ENCODE results near the gene LARP1.
A peak's percentile ranks its signal among the peaks of the same experiment; 100 is the strongest.

Gene LARP1

DNA sequence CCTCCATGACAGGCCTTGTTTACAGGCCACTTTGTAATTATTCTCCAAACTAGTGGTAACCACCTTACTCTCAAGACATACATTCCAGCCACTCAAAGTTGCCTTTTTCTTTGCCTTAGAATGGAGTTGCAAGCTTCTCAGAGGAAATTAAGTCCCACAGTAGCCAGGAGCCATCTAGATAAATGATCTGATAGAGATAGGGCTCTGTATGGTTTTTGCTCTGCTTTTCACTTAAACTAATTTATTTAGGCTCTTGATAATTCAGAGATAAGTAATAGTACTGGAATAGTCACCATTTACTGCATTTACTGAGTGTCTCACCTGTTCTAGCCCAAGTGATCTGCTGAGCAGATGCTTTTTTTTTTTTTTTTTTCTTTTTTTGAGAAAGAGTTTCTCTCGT is 7.5 kb downstream of the LARP1 start:
- DNase-seq = no peak

DNA sequence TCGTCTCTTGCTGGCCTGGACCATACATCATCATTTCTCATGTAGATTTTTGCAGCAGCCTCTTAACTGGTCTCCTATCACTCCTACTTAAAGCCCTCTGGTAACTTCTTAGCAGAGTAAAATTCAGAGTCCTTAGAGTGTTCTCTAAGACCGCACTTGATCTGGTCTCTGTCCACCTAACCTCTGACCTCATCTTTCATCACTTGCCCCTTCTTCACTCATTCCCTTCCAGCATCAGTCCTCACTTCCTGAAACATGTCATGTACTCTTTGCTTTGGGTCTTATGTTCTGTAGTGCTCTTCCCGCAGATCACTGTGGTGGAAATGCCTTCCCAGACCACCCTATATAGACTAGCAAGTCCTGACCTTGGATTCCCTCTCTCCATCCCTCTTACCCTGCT is 9.8 kb downstream of the LARP1 start:
- DNase-seq = no peak

DNA sequence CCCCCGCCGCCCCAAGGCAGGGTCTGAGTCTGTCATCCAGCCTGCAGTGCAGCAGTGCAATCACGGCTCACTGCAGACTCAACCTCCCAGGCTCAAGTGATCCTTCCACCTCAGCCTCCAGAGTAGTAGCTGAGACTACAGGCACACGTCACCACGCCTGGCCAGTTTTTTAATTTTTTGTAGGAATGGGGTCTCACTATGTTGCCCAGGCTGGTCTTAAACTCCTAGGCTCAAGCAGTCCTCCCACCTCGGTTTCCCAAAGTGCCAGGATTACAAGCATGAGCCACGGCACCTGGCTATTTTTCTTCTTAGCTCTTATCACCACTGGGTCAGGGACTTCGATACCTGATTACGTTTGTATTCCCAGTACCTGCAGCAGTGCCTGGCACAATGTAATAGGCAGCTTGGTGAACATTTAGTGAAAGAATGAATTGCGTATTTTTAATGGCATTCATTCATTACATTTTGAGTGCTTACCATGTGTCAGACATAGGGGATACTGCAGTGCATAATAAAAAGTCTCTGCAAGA is 10.3 kb downstream of the LARP1 start:
- no peak for DNase-seq

DNA sequence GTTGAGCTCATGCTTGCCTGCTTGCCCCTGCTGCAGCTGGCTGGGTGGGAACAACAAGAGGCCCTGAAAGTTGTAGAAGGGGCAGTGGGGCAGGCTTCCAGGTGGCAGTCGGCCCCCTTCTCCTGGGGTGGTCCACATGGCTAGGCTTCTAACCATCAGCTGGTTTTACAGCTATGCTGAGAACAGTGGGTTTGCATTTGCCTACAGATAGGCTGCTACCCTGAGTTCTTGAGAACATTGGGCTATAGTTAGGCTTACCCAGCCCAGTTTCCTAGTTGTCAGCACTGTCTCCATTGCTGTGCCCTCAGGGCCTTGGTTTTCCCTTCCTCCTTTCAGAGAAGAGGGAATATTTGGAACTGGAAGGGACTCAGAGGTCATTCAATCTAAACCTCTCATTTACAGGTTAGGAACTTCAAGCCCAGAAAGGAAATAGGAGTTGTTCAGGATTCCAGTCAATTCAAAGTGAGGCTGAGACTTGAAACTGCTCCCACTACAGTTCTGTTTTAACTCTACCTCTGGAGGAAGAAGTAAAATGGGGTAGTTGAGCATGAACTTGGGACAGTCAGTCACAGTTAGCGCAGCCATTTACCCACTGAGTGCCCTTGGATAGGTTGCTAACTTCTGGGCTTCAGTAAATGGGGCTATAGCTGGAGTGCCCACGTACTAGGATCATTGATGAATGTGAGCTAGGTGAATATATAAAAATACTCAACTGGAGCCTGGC is 11.5 kb downstream of the LARP1 start:
- no peak for DNase-seq

DNA sequence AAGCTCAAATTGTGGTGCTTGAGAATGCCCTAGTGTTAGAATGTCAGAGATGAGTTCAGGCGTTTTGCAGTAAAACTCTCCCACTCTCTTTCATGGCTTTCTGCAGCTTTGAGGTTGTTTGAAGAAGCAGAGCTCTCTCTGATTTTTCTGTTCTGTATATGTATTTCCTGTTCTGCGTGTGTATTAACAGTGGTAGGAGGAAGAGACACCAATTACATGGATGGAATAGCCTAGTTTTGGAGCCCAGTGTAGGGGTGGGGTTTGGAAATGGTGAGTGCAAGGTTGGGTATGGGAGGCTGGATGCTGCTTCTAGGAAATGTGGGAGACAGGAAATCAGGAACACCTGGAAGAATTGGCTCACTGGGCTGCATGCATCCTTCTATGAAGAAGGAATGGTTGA is 12.4 kb downstream of the LARP1 start:
- DNase-seq = no peak

DNA sequence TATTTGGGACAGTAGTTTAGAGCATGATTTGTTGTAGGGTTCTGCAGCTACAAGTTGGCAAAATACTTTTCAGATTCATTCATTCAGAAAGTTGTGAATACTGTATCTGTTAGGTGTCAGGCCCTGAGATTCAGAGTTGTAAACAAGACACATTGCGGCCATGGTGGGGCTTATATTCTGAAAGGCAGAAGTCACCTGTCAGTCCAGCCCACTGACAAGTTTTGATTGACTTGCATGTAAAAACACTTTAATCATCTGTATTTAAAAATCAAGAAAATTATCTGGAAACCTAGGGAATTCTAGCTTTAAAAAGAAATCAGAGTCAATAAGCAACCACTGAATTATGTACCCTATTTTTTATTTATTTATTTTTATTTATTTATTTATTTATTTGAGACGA is 13.0 kb downstream of the LARP1 start:
- no peak for DNase-seq

DNA sequence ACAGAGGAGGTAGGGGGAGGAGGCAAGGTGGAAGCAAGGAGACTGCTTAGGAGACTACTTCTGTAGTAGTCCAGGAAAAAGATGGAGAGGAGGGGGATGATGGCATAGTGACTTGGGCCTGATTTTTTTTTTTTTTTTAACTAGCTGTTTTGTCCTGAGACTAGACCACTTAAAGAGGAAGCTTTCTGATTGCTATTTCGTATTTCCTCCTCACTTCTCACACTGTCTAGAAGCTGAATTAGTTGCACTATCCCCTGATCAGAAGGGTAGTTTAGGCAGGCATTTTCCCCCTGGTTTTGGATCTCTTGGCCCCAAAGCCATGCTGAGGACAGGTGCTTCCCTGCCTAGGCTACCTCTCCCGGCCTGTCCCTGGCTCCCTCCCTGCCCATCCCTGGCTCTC is 14.9 kb downstream of the LARP1 start:
- no peak for DNase-seq

DNA sequence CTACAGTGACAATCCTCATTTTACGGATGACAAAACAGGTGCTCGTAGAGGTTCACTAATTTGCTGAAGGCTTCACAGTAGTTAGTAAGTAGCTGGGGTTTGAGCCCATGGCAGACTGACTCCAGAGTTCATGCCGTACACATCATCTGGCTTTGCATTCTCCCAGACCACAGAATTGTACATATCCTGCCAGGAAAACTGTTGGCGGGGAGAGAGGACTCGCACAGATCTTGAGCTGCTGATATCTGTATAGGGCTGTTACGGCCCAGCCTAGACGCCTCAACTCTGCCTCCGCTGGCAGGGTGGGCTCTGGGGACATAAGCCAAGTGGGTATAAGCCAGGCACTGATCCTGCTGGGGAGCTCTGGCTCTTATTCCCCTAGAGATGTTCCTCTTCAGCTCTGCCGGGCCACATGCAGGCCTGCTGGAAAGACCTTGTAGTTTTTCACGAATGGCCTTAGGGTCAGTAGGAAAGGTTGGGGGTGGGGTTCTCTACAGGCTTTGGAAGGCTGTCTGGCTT is 16.3 kb downstream of the LARP1 start:
- DNase-seq = peak; percentile 85

DNA sequence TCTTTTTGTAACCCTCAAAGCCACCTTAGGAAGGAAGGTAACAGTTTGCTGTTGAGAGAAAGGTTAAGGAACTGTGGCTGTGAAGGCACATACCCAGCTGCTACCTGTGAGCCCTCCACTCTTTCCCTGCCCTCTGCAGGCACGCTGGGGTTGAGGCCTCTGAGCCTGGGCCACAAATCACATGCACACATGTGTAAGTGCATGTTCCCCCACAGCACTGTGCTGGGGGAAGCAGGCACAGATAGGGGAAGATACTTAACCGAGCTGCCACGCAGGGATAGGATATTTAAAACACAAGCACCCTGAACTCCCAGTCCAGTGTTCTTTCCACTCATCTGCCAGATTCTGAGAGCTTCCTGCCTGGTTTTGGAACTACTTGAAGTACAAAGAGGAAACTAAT is 18.1 kb downstream of the LARP1 start:
- DNase-seq = no peak

DNA sequence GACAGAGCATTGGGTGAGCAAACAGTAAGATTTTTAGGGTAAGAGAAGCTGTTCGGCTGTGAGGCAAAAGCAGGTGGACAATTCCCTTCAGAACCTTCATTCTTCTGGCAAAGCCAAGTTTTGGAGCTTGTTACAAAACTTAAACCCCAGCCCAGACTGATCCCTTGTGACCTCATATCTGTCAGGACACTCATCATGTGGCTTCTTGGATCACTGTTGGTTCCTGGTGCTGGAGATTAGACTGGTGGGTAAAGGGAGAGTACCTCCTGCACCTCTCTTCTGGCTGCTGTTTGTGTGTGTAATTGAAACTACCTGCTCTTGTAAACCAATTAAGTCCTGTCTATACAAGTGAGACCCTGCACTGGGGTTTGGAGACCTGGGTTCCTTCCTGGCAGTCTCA is 21.0 kb downstream of the LARP1 start:
- no peak for DNase-seq

DNA sequence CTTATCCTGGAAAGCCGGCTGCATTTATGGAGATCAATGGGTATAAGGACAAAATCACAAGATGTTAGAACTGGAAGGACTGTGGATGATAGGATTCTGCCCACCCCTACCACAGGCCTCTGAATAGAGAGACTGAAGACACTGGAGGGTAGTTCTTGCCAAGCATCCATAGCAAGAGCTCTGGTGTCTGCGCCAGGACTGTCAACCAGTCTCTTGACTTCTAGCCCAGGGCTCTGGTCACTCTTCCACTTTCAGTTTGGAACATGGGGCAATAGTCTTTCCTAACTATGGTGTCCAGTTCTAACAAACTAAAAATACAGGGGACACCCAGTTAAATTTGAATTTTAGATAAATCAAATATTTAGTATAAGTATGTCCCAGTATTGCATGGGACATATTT is 23.4 kb downstream of the LARP1 start:
- DNase-seq = no peak

DNA sequence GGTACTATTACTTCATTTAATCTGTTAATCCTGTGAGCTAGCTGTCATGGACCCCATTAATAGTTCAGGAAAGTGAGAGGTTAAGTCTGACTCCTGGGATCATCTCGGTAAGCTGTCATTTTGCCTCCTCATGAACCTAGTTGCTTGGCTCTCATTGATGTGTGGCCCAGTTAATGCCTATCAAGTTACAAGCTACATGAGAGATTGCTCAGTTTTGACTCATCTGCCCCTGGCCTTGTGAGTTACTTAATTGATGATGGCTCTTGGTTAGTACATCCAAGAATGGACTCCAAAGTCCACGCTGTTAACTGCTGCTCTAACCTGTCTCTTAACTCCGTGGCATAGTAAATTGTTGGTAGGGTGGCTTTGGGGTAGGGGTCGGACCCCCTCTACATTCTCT is 23.9 kb downstream of the LARP1 start:
- no peak for DNase-seq

DNA sequence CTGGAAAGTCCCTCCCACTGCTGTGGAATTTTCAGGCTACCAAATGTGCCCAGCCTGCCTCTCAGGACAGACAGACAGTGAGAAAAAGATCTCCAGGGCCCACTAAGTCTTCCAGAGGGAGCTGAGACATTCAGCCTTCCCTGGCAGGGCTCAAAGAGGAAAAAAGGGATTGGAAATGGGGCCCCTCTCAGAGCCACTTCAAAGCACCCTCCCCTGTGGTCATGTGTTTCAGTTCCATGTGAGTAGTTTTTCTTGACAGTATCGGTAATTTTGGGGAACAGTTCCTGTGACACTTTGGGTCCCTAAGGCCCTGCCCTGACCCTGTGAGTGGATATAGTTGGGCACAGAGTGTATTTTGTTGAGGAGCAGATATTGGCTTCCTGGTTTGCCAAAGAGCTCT is 25.0 kb downstream of the LARP1 start:
- DNase-seq = no peak

DNA sequence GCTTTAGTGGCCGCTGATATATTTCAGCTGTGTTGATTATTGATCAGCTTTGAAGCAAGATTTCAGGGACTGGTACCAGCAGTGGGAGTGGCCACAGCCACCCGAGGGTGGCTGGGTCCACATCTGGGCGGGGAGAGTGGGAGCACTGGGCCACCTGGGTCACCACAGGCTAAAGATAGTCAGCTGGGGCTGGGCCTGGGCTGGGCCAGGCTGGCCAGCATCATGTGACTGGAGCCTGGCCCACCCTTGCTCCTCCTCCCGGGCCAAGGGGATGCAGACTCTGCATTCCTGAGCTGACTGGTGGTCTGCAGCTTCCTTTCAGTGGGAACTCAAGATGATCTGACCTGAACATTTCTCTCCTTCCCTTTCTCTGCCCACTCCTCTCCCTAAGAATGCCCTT is 27.1 kb downstream of the LARP1 start:
- no peak for DNase-seq

DNA sequence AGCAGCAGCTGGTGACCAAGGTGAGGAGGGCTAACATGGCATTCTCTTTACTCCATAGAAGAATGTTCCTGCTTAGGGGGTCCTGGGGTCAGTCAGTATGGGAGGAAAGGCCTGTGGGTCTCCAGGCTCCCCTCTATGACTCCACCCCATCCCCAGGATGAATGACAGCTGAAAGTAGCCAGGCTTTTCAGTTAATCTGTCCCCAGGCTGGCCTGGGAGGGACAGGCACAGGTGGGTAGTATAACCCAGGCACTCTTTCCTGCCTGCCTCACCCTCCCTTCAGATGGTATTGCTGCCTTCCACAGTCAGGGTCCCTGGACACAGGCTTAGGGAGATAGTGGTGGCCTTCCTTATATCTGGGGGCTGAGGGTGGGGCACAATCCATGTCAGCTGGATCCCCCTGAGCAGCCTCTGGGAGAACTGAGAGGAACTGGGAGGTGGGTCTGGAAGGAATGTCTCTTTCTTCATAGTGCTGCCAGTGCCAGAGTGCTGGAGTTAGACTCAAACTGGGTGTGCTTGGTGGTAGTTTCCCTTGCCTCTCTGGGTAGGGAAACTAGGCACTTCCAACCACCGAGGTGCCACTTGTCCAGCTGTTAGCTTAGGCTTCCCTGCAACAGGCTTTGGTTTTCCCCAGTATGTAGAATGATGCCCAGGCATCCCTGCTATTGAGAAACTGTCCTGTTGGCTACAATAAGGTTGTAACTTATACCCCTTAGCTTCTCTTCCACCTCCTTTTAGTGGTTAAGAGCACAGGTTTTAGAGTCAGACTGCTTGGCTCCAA is 27.8 kb downstream of the LARP1 start:
- DNase-seq = no peak

DNA sequence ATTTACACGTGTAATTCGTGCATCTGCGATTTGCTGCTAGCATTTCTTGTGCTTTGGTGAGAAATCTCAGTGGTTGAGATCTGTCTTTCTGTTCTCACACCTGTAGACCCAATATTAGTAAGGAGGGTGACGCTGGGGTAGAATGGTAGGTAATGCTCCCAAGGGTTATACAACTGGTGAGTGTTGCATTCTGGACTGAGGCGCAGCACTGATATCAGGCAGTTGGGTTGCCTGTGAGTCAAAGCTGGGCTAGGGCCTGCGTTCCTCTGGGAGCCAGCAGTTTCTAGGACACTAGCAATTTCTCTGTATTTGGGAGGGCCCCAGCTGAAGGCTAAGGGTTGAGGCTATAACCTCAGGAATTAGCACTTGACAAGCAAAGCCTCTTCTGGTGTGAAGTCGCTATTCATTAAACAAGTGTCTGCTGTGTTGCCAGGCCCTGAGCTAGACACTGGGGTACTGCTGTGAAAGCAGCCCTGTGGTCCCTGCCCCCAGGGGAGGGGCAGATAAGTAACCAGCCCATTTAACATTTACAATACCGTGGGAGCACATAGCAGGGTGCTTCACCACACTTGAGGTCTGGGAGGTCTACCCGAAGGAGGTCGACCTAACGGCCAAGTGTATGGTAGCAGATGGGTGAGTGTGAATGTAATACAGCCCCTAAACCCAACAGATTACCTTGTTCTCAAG is 28.7 kb downstream of the LARP1 start:
- no peak for DNase-seq

DNA sequence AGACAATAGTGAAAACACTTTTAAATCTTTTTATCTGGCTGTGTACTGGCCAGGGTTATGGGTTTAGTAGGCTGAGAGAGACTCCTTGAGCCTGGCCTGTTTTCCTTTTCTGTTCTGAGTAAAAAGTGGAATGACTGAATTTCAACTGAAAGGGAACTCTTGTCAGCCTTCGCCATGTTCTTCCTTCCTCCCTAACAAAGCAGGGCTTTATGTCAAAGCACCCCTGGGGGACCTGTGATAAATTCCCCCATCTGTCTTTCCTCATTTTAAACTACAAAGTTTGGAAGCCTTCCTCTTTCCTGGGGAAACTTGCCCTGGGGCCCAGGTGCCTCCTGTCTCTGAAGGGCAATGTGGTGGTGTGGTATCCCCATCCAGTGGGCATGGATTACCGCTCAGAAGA is 29.7 kb downstream of the LARP1 start:
- DNase-seq = no peak

DNA sequence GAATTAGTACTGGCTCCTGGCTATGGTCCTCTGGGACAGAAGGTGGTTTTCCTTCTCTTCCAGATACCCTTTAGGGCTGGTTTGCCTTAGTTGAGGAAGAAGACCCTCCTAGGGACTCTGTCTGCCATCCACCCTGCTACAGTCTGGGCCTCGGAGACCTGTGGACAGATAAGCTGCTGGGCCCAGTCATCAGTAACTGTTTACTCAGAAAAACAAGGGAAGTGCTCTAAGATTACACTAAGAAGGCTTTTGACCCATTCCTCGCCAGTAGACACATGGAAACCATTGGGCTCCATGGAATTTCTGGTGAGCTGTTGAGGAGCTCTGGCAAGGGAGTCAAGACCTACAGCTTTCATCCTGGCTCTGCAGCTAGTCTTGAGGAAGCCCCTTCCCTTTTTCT is 31.2 kb downstream of the LARP1 start:
- DNase-seq = no peak

DNA sequence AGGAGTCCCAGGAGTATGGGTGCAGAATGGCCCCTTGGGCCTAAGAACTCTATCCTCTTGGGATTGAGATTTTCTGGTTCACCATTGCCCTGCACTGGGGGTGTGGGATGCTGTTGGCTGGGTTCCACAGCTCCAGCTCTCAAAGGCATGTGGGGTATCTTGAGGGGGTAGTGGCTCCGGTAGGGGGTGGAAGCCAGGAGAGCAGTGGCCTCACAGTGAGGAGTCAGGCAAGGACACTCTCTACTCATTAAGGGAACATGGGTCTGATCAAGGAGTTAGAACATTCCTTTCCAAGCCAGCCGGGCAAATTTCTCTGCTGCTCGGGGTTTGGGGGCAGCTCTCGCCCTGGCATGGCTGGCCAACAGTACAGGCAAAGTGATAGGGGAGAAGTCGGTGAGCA is 33.0 kb downstream of the LARP1 start:
- DNase-seq = no peak

DNA sequence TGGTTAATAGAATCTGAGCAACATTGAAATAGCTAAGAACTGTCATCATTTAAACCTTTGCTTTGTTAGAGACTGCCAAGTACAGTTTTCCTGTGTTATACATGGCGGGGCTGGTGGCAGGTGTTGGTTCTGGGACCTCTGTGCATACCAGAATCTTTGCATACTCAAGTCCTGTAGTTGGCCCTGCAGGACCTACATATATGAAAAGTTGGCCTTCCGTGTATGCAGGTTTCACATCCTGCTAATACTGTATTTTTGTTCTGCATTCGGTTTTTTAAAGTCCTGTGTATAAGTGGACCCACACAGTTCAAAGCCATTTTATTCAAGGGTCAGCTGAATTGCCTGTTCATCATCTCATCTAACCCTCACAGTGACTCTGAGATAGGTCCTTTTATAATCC is 36.4 kb downstream of the LARP1 start:
- DNase-seq = no peak

DNA sequence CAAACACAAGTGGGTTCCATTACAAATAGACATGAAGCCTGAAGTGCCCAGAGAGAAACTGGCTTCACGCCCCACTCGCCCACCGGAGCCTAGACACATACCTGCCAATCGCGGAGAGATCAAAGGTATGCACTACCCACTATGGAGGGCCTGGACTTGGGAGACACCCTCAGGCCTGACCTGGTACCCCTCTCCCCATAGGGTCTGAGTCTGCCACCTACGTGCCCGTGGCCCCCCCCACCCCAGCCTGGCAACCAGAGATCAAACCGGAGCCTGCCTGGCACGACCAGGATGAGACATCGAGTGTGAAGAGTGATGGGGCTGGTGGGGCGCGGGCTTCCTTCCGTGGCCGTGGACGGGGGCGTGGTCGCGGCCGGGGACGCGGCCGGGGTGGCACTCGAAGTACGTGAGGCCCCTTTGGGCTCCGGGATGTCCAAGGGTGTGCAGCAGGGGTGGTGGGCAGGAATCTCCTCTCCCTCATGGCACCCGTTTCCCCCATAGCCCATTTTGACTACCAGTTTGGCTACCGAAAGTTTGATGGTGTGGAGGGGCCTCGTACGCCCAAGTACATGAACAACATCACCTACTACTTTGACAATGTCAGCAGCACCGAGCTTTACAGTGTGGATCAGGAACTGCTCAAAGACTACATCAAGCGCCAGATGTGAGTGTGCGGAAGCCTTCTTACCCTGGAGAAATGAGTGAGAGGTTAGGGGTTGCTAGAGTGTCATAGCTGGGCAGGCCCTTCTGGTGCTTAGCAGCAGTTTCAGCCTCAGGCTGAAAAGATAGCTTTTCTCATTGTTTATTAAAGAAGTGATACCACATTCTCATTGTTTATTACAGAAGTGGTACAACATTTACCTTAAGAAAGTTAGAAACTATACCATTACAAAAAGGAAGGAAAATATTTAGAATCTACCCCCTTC is 38.7 kb downstream of the LARP1 start:
- no peak for DNase-seq

DNA sequence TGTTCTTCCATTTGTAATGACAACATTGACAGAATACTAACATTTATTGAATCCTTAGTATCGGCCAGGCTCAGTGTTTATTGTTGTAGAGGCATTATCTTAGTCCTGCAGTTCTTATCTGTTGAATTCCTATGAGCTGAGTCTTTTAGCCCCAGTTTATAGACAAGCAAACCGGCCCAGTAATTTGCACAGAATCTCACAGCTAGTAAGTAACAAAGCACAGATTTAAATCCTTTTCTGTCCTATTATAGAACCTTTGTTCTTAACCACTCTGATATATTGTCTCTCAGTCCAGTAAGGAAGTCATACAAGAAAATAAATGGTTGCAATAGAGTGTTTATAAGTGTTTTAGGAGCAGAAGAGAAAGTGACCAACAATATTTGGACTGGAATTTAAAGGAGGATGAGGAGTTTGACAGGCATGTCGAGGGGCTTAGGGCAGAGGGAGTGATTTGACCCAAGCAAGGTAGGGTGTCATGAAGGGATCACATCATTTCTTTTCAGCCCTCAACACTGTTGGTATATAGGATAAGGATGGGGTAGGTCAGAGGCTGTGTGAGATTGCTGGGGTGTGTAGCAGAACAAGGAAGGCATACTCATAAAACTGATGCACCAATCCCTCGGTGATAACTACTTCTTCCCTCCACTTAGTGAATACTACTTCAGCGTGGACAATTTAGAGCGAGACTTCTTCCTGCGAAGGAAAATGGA is 39.5 kb downstream of the LARP1 start:
- DNase-seq = no peak
